A375 (cell line): ENCODE measurements around the gene OR7D2. TPM values are rescaled to one million over a fixed set of nuclear protein-coding genes. Genes with fewer than 3 reads are reported as not detected.

Experiments used
- total RNA-seq: library from RNA; depleted of rRNA; stranded (reverse); fragments of >200 nt; shearing (Covaris generic); gene quantifications from 2 replicates; pipeline ENCODE4 v1.2.3, GENCODE V29; 2014; rRNA removed

The OR7D2 gene
- not detected in 2 replicates for total RNA-seq

DNA sequence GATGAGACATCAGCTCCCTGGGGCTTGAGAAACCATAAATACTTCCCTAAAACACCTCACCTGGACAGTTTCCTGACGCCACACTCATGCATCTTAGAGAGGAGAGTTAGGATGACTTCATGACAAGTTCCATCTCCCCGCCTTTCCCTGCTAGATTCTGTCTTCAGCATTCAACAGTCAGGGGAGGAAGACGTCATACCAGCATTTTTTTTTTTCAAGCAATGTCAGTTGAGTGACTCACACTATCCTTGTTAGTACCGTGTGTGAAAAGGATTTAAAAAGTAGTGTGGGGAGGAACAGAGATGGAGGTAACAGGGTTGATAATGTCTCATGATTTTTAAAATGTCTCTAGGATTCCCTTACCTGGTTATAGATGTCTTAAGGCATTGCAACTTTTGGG lies at the start of gene OR7D2:
Gene OR7D2 (plus strand): TSS at position 79 of the 400 bp plus-strand sequence. CDS start 6,803 bp downstream, outside the sequence.

DNA sequence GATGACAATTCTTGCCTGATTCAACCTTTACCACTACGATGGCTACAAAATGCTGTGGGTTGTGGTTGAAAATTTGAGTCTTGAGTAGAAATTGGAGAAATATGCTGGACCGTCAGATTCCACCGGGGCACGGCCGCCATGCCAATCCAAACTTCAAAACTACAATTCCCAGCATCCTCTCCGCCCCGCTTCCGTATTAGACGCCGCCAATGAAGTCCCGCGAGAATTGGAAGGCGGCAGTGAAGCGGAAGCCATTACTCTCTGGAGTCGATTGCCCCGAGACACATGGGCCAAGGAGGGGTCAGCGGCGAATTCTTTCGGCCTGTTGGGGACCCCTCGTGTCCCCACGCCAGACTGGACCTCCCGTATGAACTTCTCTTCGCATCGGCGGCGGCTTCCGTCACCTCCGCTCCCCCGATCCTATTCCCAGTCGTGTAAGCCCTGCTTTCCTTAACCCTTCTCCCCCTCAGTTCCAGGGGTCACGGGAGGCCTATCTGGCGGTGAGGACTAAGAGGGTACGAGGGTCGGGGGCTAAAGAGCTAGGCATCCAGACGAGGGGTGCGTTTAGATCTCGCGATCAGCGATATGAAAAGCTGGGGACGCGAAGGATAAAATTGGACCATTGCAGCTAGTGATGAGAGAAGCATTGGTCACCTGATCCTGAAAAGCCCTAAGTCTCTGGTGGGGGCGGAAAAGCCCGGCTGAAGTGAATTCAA lies 38.5 kb upstream of the OR7D2 start, which contains the start of gene ZNF317:
Gene ZNF317 (plus strand): TSS at position 239 of the 716 bp plus-strand sequence. CDS start 15,620 bp downstream, outside the sequence.

DNA sequence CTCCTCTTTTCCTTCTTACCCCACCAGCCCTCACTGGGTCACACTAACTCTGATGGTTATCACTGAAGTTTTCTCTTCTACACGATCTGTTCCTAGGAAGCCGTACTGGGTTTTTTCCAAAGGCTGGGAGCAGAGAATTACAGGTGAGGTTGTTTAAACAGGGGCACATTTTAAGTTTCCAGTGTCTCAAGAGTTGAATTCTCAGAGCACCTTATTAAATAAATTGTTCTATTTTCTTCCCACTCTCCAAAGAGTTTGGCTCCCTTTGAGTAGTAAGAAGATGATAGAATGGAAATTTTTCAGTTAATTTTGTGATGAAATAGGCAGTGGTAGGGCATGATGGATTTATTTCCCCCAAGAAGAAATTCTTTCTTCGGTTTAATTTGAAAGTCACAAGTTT lies 40.7 kb downstream of the OR7D2 start, which contains the start of gene OR7D4:
Gene OR7D4 (minus strand): TSS at position 101 of the 400 bp plus-strand sequence. CDS start 4,752 bp downstream, outside the sequence.

Other genes with a start within 250 kb of the OR7D2 start
- not detected in 2 replicates for gene MUC16, start 168.6 kb upstream of the OR7D2 start, total RNA-seq
- not detected in 2 replicates for gene OR1M1, start 91.9 kb upstream of the OR7D2 start, total RNA-seq
- gene OR7G2, start 71.5 kb upstream of the OR7D2 start, total RNA-seq = not detected in 2 replicates
- not detected in 2 replicates for gene OR7G1, start 63.2 kb upstream of the OR7D2 start, total RNA-seq
- not detected in 2 replicates for gene OR7G3, start 52.0 kb upstream of the OR7D2 start, total RNA-seq
- 28.4 and 31.6 TPM in 2 replicates for gene ZNF317, start 38.6 kb upstream of the OR7D2 start, total RNA-seq
- not detected in 2 replicates for gene OR7D4, start 40.6 kb downstream of the OR7D2 start, total RNA-seq
- gene OR7E24, start 72.0 kb downstream of the OR7D2 start, total RNA-seq = not detected in 2 replicates
- gene ZNF699, start 130.9 kb downstream of the OR7D2 start, total RNA-seq = 9.7 and 20.6 TPM in 2 replicates
- 8.6 and 11.2 TPM in 2 replicates for gene ZNF559, start 145.2 kb downstream of the OR7D2 start, total RNA-seq
- 0.42 and 2.9 TPM in 2 replicates for gene ZNF177, start 184.0 kb downstream of the OR7D2 start, total RNA-seq